HG03342 (cell line): ENCODE results near the gene NSD1.
"Not testable (repeated sequence)": the region's sequence is repeated elsewhere in the genome, so short reads cannot be mapped to it uniquely, and the experiment has no call there.

Experiments
- ATAC-seq: cut with Tn5 transposase; IDR thresholded peaks from one replicate; pipeline ENCODE4 v1.9.1; 2021; ENCODE audit warnings: mild to moderate bottlenecking, moderate library complexity; ENCODE audit not compliant: unreplicated experiment

Gene NSD1

DNA sequence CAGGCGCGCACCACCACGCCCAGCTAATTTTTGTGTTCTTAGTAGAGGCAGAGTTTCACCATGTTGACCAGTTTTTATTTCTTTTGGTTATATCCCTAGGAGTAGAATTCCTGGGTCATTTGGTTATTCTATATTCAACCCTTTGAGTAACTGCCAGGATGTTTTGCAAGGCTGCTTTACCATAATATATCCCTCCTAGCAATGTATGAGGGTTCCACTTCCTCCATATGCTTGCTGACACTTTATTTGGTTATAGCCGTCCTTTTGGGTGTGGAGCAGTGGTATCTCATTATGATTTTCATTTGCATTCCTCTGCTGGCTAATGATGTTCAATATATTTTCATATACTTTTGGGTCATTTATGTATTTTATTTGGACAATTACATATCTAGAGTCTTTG is 88.7 kb downstream of the NSD1 start:
- ATAC-seq: no peak

DNA sequence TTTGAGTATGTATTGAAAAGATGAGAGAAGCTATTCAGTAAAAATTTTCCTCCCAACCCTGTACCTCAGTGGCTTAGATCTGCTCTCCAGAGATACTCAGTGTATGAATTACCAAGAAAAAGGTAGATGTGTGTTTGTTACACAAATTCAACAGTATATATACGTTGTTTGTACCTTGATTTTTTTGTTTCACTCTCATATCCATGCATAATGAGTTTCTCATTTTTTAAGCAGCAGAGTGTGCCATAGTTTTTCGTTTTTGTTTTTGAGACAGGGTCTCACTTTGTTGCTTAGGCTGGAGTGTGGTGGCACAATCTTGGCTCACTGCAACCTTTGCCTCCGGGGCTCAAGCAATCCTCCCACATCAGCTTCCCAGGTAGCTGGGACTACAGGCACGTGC is 92.2 kb downstream of the NSD1 start:
- ATAC-seq: no peak

GRCh38 chr5:177226860-177227259 is 93.3 kb downstream of the NSD1 start:
- ATAC-seq: no peak

DNA sequence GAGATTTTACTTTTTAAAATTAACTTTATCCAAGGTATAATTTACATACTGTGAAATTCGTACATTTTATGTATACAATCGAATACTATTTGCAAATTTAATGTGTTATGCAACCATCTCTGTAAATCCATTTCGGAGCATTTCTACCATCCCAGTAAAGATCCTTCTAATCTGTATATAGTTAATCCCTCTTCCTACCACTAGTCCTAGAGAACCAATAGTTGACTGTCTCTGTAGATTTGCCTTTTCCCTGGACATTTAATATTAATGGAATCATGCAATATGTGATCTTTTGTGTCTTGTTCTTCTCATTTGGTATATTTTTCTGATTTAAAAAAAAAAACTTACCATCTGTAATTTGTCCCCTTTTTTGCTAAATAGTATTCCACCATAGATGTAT is 95.2 kb downstream of the NSD1 start:
- ATAC-seq: no peak

- no peak for ATAC-seq
Measured at GRCh38 chr5:177230660-177231059, 97.1 kb downstream of the NSD1 start.

GRCh38 chr5:177231479-177232250 is 98.1 kb downstream of the NSD1 start:
- ATAC-seq: no peak

- no peak for ATAC-seq
Measured at GRCh38 chr5:177232358-177232757, 98.8 kb downstream of the NSD1 start.

- no peak for ATAC-seq
Measured at GRCh38 chr5:177232761-177233160, 99.2 kb downstream of the NSD1 start.

- ATAC-seq: no peak
Measured at GRCh38 chr5:177233206-177233605, 99.6 kb downstream of the NSD1 start.

GRCh38 chr5:177233802-177234201 is 100.2 kb downstream of the NSD1 start:
- no peak for ATAC-seq

GRCh38 chr5:177234841-177235240 is 101.3 kb downstream of the NSD1 start:
- no peak for ATAC-seq

DNA sequence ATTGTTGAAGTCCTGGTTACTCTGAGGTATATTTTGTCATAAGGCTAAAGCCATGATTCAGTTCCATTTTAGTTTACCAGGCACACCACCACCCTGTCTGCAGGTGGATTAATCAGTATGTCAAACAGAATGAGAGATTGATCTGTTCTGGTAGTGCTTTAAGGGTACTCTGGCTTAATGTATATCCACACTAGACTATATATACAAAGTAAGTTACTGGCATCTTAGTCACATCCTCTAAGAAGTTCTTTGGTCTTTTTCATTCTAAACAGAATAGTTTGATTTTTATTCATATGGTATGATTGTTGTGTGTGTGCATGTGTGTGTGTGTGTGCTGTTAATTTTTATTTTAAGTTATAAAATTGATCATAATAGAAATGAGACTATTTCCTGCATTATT is 108.2 kb downstream of the NSD1 start:
- ATAC-seq: no peak

DNA sequence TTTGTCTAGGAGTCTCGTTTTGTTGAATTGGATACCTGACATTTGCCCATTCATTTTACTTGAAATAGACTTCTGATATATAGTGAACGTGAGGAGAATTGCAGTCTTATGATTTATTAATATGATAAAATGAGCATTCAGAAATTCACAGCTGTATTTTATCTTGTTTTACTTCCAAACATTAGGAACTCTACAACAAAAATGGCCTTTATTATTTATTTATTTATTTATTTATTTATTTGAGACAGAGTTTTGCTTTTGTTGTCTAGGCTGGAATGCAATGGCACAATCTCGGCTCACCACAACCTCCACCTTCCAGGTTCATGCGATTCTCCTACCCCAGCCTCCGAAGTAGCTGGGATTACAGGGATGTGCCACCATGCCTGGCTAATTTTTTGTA is 108.7 kb downstream of the NSD1 start:
- no peak for ATAC-seq

DNA sequence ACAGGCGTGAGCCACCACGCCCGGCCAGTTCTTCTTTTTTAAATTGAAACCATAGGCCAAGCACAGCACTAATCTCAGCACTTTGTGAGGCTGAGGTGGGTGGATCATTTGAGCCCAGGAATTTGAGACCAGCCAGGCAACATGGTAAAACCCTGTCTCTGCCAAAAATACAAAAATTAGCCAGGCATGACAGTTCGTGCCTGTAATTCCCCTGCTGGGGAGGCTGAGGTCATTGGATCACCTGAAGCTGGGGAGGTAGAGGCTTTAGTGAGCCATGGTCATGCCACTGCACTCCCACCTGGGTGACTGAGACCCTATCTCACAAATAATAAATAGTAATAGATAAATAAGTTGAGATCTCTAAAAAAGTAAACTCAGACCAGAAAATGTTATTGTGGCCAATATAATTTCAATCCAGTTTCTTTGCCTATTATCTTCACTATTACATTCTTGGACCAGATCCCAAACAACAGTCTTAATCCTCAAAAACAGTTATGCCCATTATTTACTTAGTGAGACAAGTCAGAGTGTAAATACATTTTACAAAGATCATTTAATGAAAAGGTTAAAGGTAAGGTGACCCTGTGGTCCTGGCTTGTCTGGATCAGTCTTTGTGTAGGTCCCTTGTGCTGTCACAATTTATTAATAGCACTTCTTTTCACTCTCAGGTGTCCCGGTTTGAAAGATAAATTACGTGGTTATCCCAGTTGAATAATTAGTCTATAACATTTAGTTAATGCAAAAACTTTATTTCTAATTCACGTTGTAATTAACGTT is 116.4 kb downstream of the NSD1 start:
- no peak for ATAC-seq

DNA sequence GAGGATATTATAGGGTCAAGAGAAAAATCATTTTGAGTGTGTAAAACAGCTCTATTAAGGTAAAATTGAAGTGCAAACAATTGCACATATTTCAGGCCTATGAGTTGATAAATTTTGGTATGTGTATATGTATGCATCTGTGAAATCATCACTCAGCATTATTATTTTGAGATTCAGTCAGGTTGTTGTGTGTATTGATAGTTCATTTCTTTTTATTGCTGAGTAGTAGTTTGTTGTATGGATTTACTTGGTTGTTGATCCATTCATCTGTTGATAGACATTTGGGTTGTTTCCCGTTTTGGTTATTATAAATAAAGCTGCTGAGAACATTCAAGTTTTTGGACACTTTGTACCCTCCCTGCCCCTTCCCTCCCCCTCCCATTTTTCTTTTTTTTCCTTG is 119.7 kb downstream of the NSD1 start:
- no peak for ATAC-seq

DNA sequence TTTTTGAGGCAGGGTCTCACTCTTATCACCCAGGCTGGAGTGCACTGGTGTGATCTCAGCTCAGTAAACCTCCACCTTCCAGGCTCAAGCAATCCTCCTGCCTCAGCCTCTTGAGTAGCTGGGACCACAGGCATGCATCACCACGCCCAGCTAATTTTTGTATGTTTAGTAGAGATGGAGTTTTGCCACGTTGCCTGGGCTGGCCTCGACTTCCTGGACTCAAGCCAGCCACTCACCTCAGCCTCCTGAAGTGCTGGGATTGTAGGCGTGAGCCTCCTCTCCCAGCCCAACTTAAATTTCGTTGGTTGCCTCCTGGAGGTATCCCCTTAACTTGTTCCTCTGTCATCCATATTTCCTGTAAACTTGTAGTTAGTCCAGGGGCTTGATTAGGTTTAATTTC is 122.7 kb downstream of the NSD1 start:
- ATAC-seq: no peak

DNA sequence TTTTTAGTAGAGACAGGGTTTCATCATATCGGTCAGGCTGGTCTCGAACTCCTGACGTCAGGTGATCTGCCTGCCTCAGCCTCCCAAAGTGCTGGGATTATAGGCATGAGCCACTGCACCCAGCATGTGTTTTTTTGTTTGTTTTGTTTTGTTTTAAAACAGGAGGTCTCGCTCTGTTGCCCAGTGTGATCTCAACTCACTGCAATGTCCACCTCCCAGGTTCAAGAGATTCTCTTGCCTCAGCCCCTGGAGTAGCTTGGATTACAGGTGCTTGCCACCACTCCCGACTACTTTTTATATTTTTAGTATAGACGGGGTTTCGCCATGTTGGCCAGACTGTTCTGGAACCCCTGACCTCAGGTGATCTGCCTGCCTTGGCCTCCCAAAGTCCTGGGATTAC is 125.1 kb downstream of the NSD1 start:
- ATAC-seq: not testable (repeated sequence)

DNA sequence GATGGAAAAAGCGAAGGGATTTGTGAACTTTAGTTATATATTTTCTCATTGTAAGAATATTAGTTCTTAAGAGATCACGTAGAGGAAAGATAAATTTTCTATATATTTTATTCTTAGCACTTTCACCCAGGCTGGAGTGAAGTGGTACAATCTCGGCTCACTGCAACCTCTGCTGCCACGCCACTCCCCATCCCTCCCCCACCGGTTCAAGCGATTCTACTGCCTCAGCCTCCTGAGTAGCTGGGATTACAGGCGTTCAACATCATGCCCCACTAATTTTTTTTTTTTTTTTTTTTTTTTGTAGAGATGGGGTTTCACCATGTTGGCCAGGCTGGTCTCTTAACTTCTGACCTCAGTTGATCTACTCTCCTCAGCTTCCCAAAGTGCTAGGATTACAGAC is 127.4 kb downstream of the NSD1 start:
- ATAC-seq: no peak

GRCh38 chr5:177261510-177261909 is 127.9 kb downstream of the NSD1 start:
- no peak for ATAC-seq

- no peak for ATAC-seq
Measured at GRCh38 chr5:177264178-177264577, 130.6 kb downstream of the NSD1 start.

DNA sequence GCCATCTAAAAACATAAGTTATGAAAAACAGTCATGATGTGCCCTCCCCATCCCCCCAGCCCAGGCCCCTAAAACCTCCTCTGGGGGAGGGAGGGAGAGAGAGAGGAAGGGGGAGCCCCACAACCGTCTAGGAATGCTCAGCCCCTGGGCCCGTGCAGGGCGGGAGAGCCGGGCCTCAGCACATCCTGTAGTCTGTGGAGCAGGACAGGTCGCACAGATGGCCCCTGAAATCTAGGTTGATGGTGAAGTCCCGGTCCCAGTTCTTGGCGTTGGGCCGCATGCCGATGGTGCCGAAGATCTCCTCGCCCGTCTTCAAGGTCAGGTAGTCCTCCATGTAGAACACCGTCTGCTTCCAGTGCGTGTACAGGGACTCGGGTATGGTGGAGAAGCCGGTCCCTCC is 131.8 kb downstream of the NSD1 start:
- ATAC-seq: no peak

GRCh38 chr5:177269232-177269895 is 135.8 kb downstream of the NSD1 start:
- ATAC-seq: no peak
